GM23338 (cell line): ENCODE measurements around the gene SLC50A1. TPM values are rescaled to one million over a fixed set of nuclear protein-coding genes. Genes with fewer than 3 reads are reported as not detected.

ENCODE experiments used
- CREB1 ChIP-seq: fragments of 250-450 bp; sonication (Bioruptor Pico); IDR thresholded peaks from 2 replicates; pipeline ENCODE4 v1.5.0; 2020; ENCODE audit warnings: low read depth, mild to moderate bottlenecking, moderate library complexity
- ETS1 ChIP-seq: IDR thresholded peaks from 2 replicates; pipeline ENCODE4 v1.6.1; 2016; ENCODE audit warnings: antibody characterized with exemption
- EZH2 ChIP-seq: fragments of 200-600 bp; sonication (generic); IDR thresholded peaks from one replicate; pipeline ENCODE4 v1.8.0; 2017; ENCODE audit warnings: antibody characterized with exemption, mild to moderate bottlenecking, low read depth; ENCODE audit not compliant: unreplicated experiment
- JUNB ChIP-seq: IDR thresholded peaks from one replicate; pipeline ENCODE4 v1.6.1; 2016; ENCODE audit warnings: antibody characterized with exemption; ENCODE audit not compliant: unreplicated experiment
- NANOG ChIP-seq: IDR thresholded peaks from 2 replicates; pipeline ENCODE4 v1.6.1; 2016; ENCODE audit warnings: antibody characterized with exemption, borderline replicate concordance
- REST ChIP-seq: IDR thresholded peaks from one replicate; pipeline ENCODE4 v1.6.1; 2018; ENCODE audit warnings: antibody characterized with exemption; ENCODE audit not compliant: unreplicated experiment
- ZNF331 ChIP-seq: fragments of 250-450 bp; sonication (Bioruptor Pico); IDR thresholded peaks from 2 replicates; pipeline ENCODE4 v1.5.0; 2020; ENCODE audit warnings: low read depth, mild to moderate bottlenecking, moderate library complexity
- ZNF462 ChIP-seq: fragments of 250-450 bp; sonication (Bioruptor Pico); IDR thresholded peaks from 2 replicates; pipeline ENCODE4 v1.5.0; 2020; ENCODE audit warnings: mild to moderate bottlenecking, moderate library complexity
- polyA plus RNA-seq: library from polyadenylated mRNA; unstranded; fragments of >200 nt; fragmentation: Nextera tagmentation; extraction: Ambion mirVana; gene quantifications from 2 replicates; pipeline ENCODE4 v1.2.1, GENCODE V29; 2016
- total RNA-seq: library from RNA; depleted of rRNA; stranded (reverse); fragments of >200 nt; shearing (Covaris generic); gene quantifications from 2 replicates; pipeline ENCODE4 v1.2.3, GENCODE V29; 2014

SLC50A1 gene
- total and polyA plus RNA-seq, 2 experiments from 2014 or later = 30.0 to 63.9 TPM

- no peak for TF ChIP-seq ZNF462 (CRISPR knock-in tag)
- TF ChIP-seq CREB1 (CRISPR knock-in tag) = no peak
- no peak for TF ChIP-seq EZH2
- TF ChIP-seq REST = no peak
- TF ChIP-seq NANOG = no peak
- no peak for TF ChIP-seq ZNF331 (CRISPR knock-in tag)
- no peak for TF ChIP-seq JUNB
- no peak for TF ChIP-seq ETS1
These were observed 48.1 kb downstream of the SLC50A1 start (continued) for GRCh38 chr1:155183775-155184221.
